Anterior cingulate cortex (tissue), 58 donors: ENCODE data around the gene INPP5A.
A peak's percentile ranks its signal among the peaks of the same experiment; 100 is the strongest.

Experiments used
- DNase-seq, 58 donors: peaks; one replicate each; lab custom pipeline; 2025; lab: John Stamatoyannopoulos, UW

The INPP5A gene

GRCh38 chr10:132636358-132636757 lies 98.8 kb downstream of the INPP5A start:
- no peak for DNase-seq

DNA sequence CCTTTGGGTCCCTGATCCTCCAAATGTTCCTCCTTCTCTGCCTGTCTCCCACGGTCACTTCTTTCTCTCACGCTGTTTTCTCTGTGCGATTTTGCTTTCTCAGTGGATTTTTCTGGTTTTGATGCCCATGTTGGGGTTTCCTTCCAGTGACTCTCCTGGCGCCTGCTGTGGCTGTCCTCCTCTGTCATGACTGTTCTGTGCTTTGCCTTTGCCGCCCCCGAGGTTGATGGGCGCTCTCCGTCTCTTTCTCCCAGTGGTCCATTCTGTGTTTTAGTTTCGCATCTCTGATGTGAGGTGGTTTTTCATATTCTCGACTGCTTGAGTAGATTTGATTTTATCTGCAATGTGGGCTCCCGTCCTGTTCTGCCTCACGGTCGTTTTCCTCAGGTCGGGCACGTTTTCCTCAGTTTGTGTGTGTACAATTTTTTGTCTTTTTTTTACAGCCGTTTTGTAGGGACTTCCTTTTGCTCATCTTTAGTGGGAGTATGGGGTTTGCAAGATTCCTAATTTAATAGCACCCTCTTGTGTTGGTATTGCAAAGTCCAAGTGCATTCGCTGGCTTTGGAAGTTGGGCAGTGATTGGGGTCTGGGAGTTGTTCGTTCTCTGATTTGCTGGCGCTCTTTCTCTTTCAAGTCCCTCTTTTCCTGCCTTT lies 100.0 kb downstream of the INPP5A start:
- DNase-seq, result peak in 13 of 58 donors; percentile 42 to 76 (median 53)

DNA sequence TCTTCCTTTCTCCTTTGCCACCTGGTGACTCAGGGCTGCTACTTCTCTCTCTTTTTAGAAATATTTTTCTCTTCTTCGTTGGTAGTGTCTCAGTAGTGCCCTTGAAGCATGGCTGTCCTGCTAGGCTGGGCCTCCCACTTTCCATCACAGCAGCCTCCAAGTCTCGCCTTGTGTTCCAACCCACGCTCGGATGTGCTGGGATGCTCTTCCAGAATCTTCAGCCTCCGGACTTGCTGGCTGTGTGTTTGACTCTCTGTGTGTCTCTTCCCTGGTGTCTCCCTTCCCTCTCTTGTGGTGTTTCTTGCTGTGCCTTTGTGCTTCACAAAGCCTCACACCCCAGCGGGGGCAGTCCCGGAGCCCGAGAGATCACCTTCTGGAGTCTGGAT lies 100.5 kb downstream of the INPP5A start:
- peak in 6 of 58 donors; percentile 22 to 76 (median 60) for DNase-seq

- DNase-seq, result peak in 2 of 58 donors; percentile 28 to 45
Observed at GRCh38 chr10:132639470-132639869, 101.9 kb downstream of the INPP5A start.

DNA sequence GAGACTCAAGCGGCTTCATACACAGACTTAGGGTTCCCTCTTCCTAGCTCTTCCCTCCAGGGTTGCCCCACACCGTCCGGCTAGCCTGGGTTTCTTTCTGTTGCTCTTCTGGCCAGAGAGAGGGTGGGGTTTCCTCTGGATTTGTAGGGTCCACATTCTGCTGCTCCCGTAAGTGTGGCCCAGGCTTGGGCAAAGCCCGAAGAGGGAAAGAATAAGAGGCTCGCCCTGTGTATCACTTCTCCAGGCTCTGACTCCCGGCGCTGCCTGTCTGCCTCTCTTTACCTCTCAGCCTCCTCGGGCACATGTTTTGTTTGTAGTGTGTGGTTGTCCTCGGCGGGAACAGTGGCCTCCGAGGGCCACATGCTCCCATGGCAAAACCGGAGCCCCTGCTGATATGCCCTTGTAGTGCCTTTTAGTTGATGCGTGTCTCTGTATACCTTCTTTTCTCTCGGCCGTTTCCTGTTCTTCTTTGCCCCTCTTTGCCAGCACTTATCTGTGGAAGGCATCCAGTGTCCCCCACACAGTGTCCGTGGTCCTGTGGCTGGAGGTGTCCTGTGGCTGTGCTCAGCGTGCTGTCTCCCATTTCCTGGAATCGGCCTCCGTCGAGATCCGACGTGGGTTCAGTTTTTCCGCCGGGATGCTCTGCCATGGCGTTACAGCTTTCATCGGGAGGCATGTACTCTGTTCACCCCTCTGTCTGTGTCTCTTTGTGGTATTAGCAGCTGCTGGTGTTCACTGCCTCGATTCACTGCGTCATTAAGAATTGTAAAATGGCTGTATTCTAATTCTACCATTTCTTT lies 102.9 kb downstream of the INPP5A start:
- DNase-seq, result no peak

- no peak for DNase-seq
Observed at GRCh38 chr10:132641401-132641800, 103.8 kb downstream of the INPP5A start.

DNA sequence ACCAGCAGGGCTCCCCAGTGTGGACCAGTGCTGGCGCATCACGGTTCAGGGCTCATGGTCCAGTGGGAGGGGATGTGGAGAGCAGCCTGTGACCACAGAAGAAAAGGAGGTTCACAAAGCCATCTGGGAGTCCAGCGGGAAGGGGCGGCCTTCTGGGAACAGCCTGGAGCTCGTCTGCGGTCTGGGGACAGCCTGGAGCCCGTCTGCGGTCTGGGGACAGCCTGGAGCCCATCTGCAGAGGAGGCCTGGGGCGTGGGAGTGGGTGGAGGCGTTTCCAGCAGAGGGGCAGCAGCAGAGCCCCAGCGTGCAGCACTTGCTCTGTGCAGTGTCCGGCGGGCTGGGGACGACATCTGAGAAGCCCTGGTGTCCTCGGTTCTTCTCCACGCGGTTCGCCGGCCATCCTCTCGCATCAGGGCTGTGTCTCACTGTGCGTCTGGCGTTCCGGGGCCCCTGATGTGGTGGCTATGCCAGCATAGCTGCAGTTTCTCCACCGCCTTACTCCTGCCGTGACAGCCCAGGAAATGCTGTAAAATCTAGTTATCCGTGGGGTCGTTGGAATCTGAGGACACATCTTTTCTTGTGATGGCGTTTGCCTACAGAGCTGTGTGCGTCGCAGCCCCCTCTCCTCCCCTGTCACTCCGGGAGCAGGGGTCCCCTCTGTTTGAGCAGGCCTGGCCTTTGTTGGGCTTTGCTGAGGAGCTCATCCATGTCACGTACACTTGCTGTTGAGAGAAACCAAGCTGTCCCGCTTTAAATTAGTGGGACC lies 104.6 kb downstream of the INPP5A start:
- no peak for DNase-seq

DNA sequence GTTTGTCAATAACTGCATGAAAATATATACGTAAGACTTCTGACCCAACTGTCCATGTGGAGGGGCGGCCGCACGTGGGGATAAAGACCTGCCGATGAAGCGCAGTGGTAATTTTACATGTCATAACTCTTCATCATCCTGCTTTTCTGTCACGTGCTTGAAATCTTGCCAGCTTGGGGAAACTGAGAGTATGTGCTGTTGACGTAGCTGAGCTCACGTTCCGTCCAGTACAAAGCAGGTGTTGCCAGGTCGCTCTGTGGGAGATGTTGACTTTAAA lies 105.1 kb downstream of the INPP5A start:
- no peak for DNase-seq

- no peak for DNase-seq
Observed at GRCh38 chr10:132643709-132644526, 106.3 kb downstream of the INPP5A start.

GRCh38 chr10:132644527-132645246 lies 107.1 kb downstream of the INPP5A start:
- no peak for DNase-seq

DNA sequence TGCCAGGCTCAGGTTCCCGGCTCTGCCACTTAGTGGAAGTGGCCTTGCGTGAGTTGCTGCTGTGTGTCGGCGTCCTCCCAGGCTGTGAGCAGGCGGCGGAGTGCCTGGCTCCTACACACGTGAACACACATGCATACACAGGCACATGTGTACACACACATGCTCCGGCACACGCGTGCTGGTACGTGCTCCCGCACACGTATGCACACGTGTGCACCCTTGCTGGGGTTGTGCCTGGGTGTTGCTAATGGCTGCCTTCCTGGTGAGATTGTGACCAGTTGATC lies 107.6 kb downstream of the INPP5A start:
- DNase-seq, result no peak

DNA sequence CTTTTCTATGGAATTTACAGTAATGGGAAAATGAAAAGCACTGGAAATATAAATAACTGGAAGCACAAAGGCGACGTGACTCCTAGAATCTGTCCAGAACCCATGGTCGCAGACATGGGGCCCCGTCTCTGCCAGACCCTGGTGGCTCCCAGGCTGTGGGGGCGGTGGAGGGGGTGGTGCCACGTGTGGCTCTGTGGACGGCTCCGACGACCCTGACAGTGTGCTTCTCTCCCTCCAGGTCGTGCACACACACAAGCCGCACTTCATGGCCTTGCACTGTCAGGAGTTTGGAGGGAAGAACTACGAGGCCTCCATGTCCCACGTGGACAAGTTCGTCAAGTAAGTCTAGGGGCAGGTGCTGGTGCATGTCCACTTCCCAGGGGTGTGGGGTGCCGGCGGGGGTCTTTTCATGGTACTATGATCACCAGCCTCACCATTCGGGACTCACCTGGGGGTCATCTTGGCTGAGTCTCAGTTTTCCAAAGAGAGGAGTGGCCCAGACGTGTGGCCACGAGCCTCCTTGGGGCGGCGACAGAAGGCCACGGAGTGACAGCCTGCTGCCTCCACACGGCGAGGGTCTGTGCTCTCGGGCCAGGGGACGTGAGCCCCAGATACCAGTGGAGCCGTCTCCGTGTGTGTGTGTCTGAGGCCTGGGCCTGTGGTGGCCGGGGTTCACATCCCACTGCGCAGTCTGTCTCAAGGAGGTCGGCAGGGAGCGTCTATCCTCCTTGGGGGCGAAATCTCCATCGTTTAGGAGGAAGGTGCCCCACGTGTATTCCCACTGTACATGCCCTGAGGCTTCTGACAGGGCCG lies 108.2 kb downstream of the INPP5A start:
- no peak for DNase-seq

GRCh38 chr10:132646443-132647097 lies 109.0 kb downstream of the INPP5A start:
- DNase-seq, result no peak

GRCh38 chr10:132647424-132647823 lies 109.8 kb downstream of the INPP5A start:
- DNase-seq, result no peak

DNA sequence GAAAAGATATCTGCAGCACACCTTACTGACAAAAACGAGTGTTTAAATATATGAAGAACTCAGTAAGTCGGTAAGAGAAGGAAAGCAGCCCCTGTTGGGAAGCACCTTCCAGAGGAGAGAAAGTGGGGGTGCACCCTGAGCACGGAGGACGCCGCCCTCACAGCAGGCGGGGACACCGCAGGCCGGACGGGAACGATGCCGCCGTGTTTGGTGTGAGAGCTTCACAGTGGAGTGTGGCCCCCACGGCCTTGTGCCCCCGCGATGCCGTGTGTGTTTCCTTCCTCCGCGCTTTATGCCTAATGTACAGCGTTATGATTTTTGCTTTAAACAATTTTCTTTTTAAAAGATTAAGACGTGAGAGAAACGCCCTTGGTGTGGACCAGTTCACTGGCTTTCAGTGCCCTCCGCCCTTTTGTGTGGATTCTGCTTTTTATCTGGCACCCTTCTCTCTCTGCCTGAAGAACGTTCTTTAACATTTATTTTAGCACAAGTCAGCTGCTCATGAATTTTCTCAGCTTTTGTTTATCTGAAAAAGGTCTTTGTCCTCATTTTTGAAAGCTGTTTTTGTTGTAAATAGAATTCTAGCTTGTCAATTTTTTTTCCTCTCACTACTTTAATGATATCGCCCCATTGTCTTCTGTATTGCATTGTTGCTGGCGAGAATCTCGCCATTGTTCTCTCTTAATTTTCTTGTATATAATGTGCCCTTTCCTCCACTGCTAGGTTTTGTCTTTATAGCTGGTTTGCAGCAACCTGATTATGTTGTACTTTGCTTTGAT lies 110.7 kb downstream of the INPP5A start:
- DNase-seq, result peak in 15 of 58 donors; percentile 35 to 79 (median 47)

- DNase-seq, result peak in 2 of 58 donors; percentile 30 to 38
Observed at GRCh38 chr10:132648851-132649528, 111.4 kb downstream of the INPP5A start.

GRCh38 chr10:132649651-132650360 lies 112.2 kb downstream of the INPP5A start:
- no peak for DNase-seq
